Stimulated activated CD4-positive, alpha-beta T cell treated with anti-CD3 and anti-CD28 coated beads, Interleukin-15, amount 100 ng/mL, for 24 hours (primary cell): ENCODE measurements around the gene SHC1.

Source experiments
- DNase-seq: peaks from one replicate; pipeline ENCODE4 v3.0.0-alpha.2; 2020

SHC1 gene

GRCh38 chr1:154970631-154971340 lies at the start of gene SHC1:
TSS of gene SHC1 (minus strand) at chr1:154970747. CDS start at chr1:154970526, 221 bp downstream.
- DNase-seq = peak; percentile 72

GRCh38 chr1:155019377-155020245 lies 49.1 kb upstream of the SHC1 start:
- DNase-seq = no peak

GRCh38 chr1:155018617-155019348 lies 48.2 kb upstream of the SHC1 start:
- DNase-seq = no peak

- DNase-seq = peak; percentile 24
Observed at GRCh38 chr1:155017946-155018316, 47.4 kb upstream of the SHC1 start.

- DNase-seq = peak; percentile 95
Observed at GRCh38 chr1:155017041-155017945, 46.7 kb upstream of the SHC1 start.

GRCh38 chr1:155016231-155016831 lies 45.8 kb upstream of the SHC1 start:
- peak; percentile 36 for DNase-seq

- DNase-seq = no peak
Observed at GRCh38 chr1:155015527-155016230, 45.1 kb upstream of the SHC1 start.

GRCh38 chr1:155014709-155015508 lies 44.4 kb upstream of the SHC1 start:
- no peak for DNase-seq

GRCh38 chr1:155013632-155014031 lies 43.1 kb upstream of the SHC1 start:
- DNase-seq = peak; percentile 43

GRCh38 chr1:155012776-155013602 lies 42.4 kb upstream of the SHC1 start:
- no peak for DNase-seq

GRCh38 chr1:155012026-155012546 lies 41.5 kb upstream of the SHC1 start:
- peak; percentile 68 for DNase-seq

- DNase-seq = no peak
Observed at GRCh38 chr1:155011437-155012025, 41.0 kb upstream of the SHC1 start.

- DNase-seq = no peak
Observed at GRCh38 chr1:155011004-155011416, 40.5 kb upstream of the SHC1 start.

- DNase-seq = peak; percentile 63
Observed at GRCh38 chr1:155010211-155010918, 39.8 kb upstream of the SHC1 start.

- DNase-seq = no peak
Observed at GRCh38 chr1:155009742-155010141, 39.2 kb upstream of the SHC1 start.

- peak; percentile 61 for DNase-seq
Observed at GRCh38 chr1:155009221-155009711, 38.7 kb upstream of the SHC1 start.

GRCh38 chr1:155008015-155008941 lies 37.7 kb upstream of the SHC1 start:
- peak; percentile 94 for DNase-seq
